Activated CD8-positive, alpha-beta T cell treated with anti-CD3 and anti-CD28 coated beads for 36 hours (primary cell): ENCODE results near the gene EFHC1. TPM values are rescaled to one million over a fixed set of nuclear protein-coding genes. Genes with fewer than 3 reads are reported as not detected.
A peak's percentile ranks its signal among the peaks of the same experiment; 100 is the strongest.

Experiments
- ATAC-seq: fragments of 200-7000 bp; cut with Tn5 transposase; one replicate; pipeline ENCODE4 v1.10.0; 2021; ENCODE audit warnings: mild to moderate bottlenecking, moderate library complexity
- CTCF ChIA-PET: fragments of 350-600 bp; sonication (Branson Sonifier 250); formaldehyde crosslinking; loops from one replicate; lab custom pipeline; 2021; ENCODE audit warnings: antibody characterized with exemption; lab: Charles Lee
- POLR2A ChIA-PET: fragments of 350-600 bp; sonication (Branson Sonifier 250); formaldehyde crosslinking; loops from one replicate; lab custom pipeline; 2021; ENCODE audit warnings: antibody characterized with exemption; lab: Charles Lee
- DNase-seq: peaks from one replicate; pipeline ENCODE4 v3.0.0-alpha.2; 2020
- H3K27ac Mint-ChIP-seq: one replicate; pipeline ENCODE4 v1.8.0; 2021; ENCODE audit warnings: mild to moderate bottlenecking, mixed read lengths
- H3K27me3 Mint-ChIP-seq: one replicate; pipeline ENCODE4 v1.8.0; 2021; ENCODE audit warnings: mixed read lengths
- H3K36me3 Mint-ChIP-seq: one replicate; pipeline ENCODE4 v1.8.0; 2021; ENCODE audit warnings: low read depth, mixed read lengths
- H3K4me1 Mint-ChIP-seq: one replicate; pipeline ENCODE4 v1.8.0; 2021; ENCODE audit warnings: low read depth, mixed read lengths
- H3K4me3 Mint-ChIP-seq: one replicate; pipeline ENCODE4 v1.8.0; 2021; ENCODE audit warnings: mild to moderate bottlenecking, moderate library complexity, mixed read lengths
- H3K9me3 Mint-ChIP-seq: one replicate; pipeline ENCODE4 v1.8.0; 2021; ENCODE audit warnings: mixed read lengths
- intact Hi-C: fragments of 100-400 bp; cut with micrococcal nuclease; formaldehyde crosslinking; loops from one replicate; pipeline ENCODE4 v1.10.0; 2022
- total RNA-seq, 2 experiments: library from RNA; stranded (reverse); gene quantifications; one replicate each; pipeline ENCODE4 v1.2.3, GENCODE V29; 2021
- TF ChIP-seq, protein P1 (sequence below): fragments of 200-600 bp; IDR thresholded peaks from one replicate; pipeline ENCODE4 v1.8.0; 2022; ENCODE audit warnings: antibody characterized with exemption, mild to moderate bottlenecking

EFHC1 gene
- total RNA-seq, 2 experiments from 2014 or later = 1.9 to 2.1 TPM

DNA sequence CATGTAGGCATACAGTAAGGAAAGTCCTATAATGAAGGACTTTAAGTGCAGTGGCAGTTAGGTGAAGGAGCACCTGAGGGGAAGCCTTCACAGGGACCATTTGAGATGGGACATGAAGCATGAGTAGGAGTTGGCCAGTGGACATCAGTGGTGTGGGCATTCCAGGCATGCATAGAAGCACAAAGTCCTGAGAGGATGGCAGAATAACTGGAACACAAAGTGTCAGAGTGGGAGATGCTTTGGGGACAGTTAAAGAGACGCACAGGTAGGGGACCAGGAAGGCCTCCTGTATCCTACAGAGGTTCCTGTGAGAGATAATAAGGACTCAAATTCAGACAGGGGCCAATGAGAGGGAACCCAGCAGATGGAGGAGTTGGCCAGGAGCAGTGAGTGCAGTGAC, 26.4 kb upstream of the EFHC1 start:
- TF ChIP-seq, protein P1, sequence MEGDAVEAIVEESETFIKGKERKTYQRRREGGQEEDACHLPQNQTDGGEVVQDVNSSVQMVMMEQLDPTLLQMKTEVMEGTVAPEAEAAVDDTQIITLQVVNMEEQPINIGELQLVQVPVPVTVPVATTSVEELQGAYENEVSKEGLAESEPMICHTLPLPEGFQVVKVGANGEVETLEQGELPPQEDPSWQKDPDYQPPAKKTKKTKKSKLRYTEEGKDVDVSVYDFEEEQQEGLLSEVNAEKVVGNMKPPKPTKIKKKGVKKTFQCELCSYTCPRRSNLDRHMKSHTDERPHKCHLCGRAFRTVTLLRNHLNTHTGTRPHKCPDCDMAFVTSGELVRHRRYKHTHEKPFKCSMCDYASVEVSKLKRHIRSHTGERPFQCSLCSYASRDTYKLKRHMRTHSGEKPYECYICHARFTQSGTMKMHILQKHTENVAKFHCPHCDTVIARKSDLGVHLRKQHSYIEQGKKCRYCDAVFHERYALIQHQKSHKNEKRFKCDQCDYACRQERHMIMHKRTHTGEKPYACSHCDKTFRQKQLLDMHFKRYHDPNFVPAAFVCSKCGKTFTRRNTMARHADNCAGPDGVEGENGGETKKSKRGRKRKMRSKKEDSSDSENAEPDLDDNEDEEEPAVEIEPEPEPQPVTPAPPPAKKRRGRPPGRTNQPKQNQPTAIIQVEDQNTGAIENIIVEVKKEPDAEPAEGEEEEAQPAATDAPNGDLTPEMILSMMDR = no peak
- Mint-ChIP-seq H3K9me3 (peaks cover 2% of the 10 kb centered on the region), H3K27ac (peak overlapping the region; percentile 81), H3K4me3 (peak overlapping the region; percentile 25), H3K4me1 (peaks cover 95% of the 10 kb centered on the region), H3K36me3 (peaks cover 4% of the 10 kb centered on the region), H3K27me3 (no peaks in the 10 kb centered on the region)
- peak; percentile 3 for ATAC-seq
- POLR2A ChIA-PET = interaction anchor here (0.6 to 1.5 kb wide), 3 partner anchors 30 to 98 kb away, joined by 3 read pairs; partner anchors contain the start of gene PAQR8
- intact Hi-C loops = no loop called here
- DNase-seq = no peak
- CTCF ChIA-PET = interaction anchor here (1.2 to 1.5 kb wide), 2 partner anchors 31 to 108 kb away, joined by 4 to 5 read pairs; partner anchors contain the start of gene PAQR8

DNA sequence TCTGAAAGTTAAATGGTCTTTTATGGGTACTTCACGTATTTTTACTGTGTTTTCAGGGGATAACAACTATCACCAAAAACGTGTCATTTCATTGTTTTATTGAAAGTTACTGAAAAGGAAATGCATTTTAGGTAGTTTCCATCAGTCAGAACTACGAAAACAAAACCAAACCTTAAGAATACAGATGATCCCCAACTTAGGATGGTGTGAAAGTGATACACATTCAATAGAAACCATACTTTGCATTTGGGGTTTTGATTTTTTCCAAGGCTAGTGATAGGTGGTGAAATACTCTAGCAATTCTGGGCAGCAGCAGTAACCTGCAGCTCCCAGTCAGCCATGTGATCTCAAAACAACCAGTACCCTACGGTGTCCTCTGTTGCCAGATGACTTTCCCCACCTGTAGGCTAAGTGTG, 25.9 kb upstream of the EFHC1 start:
- ChIA-PET CTCF (interaction anchor here (1.2 to 1.5 kb wide), 2 partner anchors 32 to 108 kb away, joined by 4 to 5 read pairs; partner anchors contain the start of gene PAQR8), POLR2A (interaction anchor here (0.6 to 1.5 kb wide), 3 partner anchors 30 to 99 kb away, joined by 3 read pairs; partner anchors contain the start of gene PAQR8)
- Mint-ChIP-seq H3K27ac (peak overlapping the region; percentile 81), H3K4me1 (peaks cover 95% of the 10 kb centered on the region), H3K9me3 (peaks cover 2% of the 10 kb centered on the region), H3K4me3 (peak overlapping the region; percentile 25), H3K27me3 (no peaks in the 10 kb centered on the region), H3K36me3 (peaks cover 4% of the 10 kb centered on the region)
- peak; percentile 59 for DNase-seq
- TF ChIP-seq, protein P1 = no peak
- peak; percentile 60 for ATAC-seq
- intact Hi-C loops = no loop called here

DNA sequence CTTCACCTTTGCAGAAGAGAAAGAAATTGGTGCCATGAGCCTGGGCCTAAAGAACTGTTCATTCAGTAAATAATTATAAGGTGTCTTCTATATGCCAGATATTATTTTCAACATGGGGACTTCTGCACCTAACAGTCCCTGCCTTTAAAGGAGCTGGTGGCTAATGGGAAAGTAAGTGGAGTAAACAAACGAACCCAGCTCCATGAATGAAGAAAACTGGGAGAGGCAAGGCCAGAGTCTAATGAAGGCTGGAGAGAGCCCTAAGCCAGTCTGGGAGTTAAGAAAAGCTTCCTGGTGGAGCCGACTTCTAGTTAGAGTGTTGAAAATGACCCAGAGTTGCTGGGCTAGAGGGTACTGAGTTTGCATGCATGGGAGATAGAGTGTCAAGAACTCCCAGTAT, 24.2 kb upstream of the EFHC1 start:
- Mint-ChIP-seq H3K4me3 (no peak overlapping the region), H3K9me3 (peaks cover 2% of the 10 kb centered on the region), H3K27me3 (no peaks in the 10 kb centered on the region), H3K4me1 (peaks cover 95% of the 10 kb centered on the region), H3K36me3 (peaks cover 4% of the 10 kb centered on the region), H3K27ac (peak overlapping the region; percentile 85)
- ATAC-seq (no peak), DNase-seq (no peak)
- ChIA-PET CTCF (interaction anchor here (0.9 to 11.2 kb wide), 2 partner anchors 24 to 110 kb away, joined by 3 to 201 read pairs; partner anchors contain the start of gene MCM3), POLR2A (interaction anchor here (0.6 to 2.5 kb wide), 3 partner anchors 8 to 111 kb away, joined by 3 to 24 read pairs (median 16); partner anchors contain the start of gene MCM3)
- TF ChIP-seq, protein P1 = no peak
- intact Hi-C loops = loop anchor here (5.0 kb wide), 2 partner anchors 34 to 234 kb away; partner anchors contain the start of gene PAQR8

DNA sequence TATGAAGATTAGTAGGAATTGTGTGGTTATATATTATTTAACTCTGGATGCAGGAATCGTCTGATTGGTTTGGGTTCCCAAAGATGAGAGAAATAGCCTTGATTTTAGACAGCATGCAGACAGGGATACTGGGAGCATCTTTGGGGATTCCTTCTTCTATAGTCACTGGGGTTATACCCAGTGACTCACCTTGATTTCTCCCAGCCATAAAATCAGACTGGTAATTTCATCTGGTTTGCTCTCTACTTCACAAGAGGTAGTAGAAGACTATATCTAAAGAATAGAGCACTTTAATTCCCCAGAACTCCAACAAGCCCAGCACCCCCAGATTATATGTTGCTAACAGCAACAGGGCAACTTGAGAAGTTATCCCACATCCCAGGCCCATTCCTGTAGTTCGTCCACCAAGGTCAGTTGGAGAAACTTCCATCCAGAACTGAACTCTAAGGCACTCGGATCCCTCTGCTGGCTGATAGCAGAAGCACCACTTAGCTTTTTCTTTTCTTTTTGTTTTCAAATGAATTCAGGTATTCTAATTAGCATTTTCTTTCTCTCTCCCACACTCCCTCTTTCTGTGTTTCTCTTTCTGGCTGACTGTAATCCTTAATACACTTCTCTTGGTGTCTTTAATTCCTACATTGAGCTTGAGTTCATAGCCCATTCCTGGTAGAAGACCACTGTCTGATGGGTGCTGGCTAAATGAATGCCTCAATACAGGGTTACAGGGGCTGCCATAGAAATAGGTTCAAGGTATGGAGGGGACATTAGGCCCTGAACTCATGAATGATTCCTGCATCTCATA, 20.4 kb upstream of the EFHC1 start:
- Mint-ChIP-seq H3K27ac (peak overlapping the region; percentile 78), H3K4me3 (no peak overlapping the region), H3K9me3 (peaks cover 2% of the 10 kb centered on the region), H3K36me3 (peaks cover 23% of the 10 kb centered on the region), H3K27me3 (no peaks in the 10 kb centered on the region), H3K4me1 (peaks cover 65% of the 10 kb centered on the region)
- POLR2A ChIA-PET = interaction anchor here (0.5 to 2.1 kb wide), 7 partner anchors 10 to 135 kb away, joined by 3 to 8 read pairs (median 4); no protein-coding TSS in a partner anchor
- intact Hi-C loops = loop anchor here (2.0 to 5.0 kb wide), 3 partner anchors 37 to 237 kb away; partner anchors contain the start of gene PAQR8
- CTCF ChIA-PET = interaction anchor here (0.6 to 11.2 kb wide), 29 partner anchors 9 to 264 kb away, joined by 3 to 201 read pairs (median 4); partner anchors contain the start of genes EFHC1, MCM3 and PAQR8
- DNase-seq (peak; percentile 57), ATAC-seq (peak; percentile 51)
- TF ChIP-seq, protein P1 = peak; percentile 91
